Measurements from ENCODE around the gene TARBP1.
"Not testable (repeated sequence)": the region's sequence is repeated elsewhere in the genome, so short reads cannot be mapped to it uniquely, and the experiment has no call there.

TARBP1 gene

GRCh38 chr1:234395297-234395696 is 83.7 kb downstream of the TARBP1 start:
- no peak for DNase-seq (ENCODE audit: low read depth in 2 of 2)

GRCh38 chr1:234393190-234393589 is 85.8 kb downstream of the TARBP1 start:
- DNase-seq (ENCODE audit: low read depth in 2 of 2): no peak

- DNase-seq (ENCODE audit: low read depth in 2 of 2): no peak
These were observed 90.9 kb downstream of the TARBP1 start for GRCh38 chr1:234388094-234388493.

- no peak for DNase-seq (ENCODE audit: low read depth in 2 of 2)
These were observed 92.9 kb downstream of the TARBP1 start for GRCh38 chr1:234386122-234386521.

DNA sequence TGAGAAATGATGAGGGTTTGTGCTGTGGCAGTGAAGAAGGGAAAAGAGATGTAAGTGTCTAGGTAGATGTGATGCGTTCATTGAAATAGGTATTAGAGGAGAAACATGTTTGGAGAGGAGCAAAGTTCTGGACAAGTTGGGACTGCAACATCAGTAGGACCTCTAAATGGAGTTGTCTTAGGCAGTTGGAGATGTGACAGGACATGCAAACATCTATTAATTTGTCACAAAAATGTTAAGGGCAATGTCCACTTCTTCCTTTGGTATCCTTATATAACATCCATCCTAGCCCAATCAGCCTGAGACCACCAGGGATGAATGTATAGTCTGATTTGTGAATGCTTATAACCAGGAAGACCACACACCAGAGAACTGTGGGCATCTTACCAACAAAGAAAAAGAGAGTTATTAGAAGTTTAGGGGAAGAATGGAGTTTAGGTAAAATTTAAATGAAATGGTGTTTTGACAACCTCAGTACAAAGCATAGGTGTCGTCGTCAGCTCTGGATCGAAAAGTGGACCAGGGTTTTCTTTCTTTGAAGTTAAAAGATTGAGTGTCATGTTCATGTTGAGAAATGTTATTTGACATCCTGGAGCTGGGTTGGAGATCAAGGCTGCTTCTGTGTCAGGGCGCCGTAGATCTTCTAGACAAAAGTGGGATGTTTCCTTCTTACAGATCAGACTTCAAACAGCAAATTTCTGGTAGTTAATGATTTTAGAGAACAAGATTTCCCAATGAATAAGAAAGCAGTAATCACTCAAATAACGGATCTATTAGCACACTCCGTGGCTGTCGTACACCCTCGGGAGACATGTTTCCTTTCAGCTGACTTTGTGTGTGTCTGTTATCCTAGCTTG is 97.1 kb downstream of the TARBP1 start:
- DNase-seq (ENCODE audit: low read depth in 2 of 2): no peak

DNA sequence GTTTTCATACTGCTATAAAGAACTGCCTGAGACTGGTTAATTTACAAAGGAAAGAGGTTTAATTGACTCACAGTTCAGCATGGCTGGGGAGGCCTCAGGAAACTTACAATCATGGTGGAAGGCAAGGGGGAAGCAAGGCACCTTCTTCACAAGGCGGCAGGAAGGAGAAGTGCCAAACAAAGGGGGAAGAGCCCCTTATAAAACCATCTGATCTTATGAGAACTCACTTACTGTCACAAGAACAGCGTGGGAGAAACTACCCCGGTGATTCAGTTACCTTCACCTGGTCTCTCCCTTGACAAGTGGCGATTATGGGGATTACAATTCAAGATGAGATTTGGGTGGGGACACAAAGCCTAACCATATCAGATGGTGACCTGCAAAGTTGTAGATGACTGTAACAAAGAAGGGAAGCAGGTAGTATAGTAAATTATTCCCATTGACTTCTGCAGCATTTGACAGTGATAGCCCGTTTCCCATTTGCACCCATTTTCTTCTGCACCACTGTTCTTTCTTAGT is 99.3 kb downstream of the TARBP1 start:
- not testable (repeated sequence) for DNase-seq (ENCODE audit: low read depth in 2 of 2)

GRCh38 chr1:234375672-234376071 is 103.3 kb downstream of the TARBP1 start:
- DNase-seq (ENCODE audit: low read depth in 2 of 2): no peak

GRCh38 chr1:234373959-234374254 is 105.1 kb downstream of the TARBP1 start:
- no peak for DNase-seq (ENCODE audit: low read depth in 2 of 2)

DNA sequence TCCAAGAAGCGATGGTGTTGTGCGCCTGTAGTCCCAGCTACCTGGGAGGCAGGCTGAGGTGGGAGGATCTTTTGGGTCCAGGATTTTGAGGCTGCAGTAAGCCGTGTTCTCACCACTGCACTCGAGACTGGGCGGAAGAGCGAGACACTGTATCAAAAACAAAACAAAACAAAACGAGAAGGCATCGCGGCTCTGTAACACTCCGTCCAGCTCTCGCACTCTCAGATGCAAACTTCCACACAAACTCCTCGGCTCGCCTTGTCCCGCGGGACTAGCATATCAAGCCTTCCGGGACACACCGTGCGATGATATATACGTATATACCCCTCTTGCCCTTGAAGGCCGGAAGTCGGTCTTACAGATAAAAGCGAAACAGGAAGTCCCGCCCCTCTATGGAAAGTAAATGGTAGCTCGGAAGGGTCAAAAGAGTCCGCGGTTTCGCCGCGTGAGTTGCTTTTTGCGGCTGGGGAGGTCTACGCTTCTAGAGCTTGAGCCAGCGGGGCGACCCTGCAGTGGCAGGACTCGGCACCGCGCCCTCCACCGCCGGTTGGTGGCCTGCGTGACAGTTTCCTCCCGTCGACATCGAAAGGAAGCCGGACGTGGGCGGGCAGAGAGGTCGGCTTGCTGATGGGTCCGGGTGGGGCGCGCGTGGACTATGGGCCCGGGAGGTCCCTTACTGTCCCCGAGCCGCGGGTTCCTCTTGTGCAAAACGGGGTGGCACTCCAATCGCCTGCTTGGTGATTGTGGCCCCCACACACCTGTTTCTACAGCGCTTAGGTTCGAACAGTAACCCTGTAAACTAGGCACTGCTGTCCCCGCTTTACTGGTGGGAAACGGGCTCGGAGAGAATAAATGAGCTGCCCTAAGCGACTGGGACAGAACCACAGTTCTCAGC is 105.7 kb downstream of the TARBP1 start, which contains the start of gene COA6:
Gene COA6 (plus strand): TSS at position 393 of the 895 bp plus-strand sequence. CDS start 11 bp downstream, at position 404.
- DNase-seq (ENCODE audit: low read depth in 2 of 2): peak; percentile 83 to 86

DNA sequence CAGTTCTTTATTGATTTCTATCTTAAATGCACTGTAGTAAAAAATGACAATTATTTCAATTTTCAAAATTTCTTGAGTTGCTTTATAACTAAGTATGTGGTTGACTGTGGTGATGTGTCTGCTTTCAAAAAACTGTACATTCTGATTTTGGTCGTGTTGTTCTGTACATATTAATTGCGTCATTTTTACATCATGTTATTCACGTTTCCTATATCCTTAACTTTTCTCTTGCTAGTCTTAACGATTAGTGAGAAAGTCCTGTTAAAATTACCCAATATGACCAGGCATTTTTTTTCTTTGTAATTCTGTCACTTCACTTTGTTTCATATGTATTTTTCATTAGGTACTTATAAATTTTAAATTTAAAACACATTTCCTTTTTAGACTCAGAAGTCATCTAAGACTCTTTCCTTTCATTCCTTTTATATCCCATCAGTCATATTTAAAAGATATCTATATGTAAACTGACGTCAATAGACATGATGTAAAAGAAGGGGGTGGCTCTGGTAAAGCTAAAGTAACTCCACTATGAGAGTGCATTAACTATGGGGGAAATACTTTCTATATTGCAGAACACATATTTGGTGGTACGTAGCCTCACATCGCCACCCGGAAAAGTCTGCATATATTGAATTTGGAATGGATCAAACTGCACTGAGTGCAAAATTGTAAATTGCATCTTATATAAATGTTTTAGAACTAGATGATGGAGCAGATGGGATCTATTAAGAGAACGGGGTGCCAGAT is 106.8 kb downstream of the TARBP1 start:
- DNase-seq (ENCODE audit: low read depth in 2 of 2): no peak

DNA sequence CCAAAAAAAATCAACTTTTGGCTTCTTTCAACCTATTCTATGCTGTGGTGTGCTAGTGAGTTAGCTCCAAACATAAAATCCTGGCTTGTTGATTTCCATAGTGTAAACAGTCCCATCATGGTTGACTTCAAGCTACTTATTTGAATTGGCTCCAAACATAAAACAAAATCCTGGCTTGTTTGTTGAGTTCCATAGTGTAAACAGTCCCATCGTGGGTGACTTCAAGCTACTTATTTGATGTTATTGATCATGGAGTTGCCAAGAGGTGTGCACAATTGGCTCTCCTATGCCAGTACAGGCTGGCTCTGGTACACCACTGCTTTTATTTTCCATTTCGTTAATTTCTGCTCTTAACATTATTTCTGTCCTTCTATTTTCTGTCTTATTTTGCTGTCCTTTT is 107.6 kb downstream of the TARBP1 start:
- DNase-seq (ENCODE audit: low read depth in 2 of 2): no peak

GRCh38 chr1:234369784-234370183 is 109.2 kb downstream of the TARBP1 start:
- DNase-seq (ENCODE audit: low read depth in 2 of 2): no peak

- no peak for DNase-seq (ENCODE audit: low read depth in 2 of 2)
These were observed 109.9 kb downstream of the TARBP1 start for GRCh38 chr1:234369033-234369430.

DNA sequence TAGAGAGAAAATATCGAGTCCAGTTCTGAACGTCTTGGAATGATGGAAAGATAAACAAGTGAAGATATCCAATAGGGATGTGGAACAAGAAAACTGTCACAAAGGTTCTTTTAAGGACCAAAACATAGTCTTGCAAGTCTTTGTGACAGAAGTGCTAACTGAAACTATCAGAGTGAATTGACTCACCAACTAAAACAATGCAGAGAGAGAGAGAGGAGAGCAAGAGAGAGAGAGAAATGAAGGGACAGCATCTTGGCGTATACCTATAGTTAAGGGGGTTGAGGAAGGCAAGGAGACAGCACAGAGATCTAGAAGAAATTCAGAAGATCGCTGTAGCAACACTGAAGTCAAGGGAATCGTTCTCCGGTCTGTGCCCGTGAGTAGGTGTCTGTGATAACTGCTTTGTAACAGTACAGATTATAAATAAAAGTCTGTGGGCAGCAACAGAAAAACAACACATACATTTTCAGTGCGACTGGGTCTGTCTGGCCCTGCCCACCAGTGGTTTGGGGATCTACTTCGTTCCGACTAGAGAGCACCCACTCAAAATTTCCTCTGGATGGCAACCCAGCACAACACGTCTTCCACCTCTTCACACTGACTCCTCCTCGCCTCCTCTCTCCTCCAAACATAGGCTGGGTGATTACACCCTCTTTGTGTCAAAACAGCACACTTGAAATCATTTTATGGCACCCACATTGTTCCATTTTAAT is 110.5 kb downstream of the TARBP1 start:
- DNase-seq (ENCODE audit: low read depth in 2 of 2): peak in 1 of 2 donors; percentile 23

GRCh38 chr1:234362558-234362957 is 116.4 kb downstream of the TARBP1 start:
- DNase-seq (ENCODE audit: low read depth in 2 of 2): no peak

DNA sequence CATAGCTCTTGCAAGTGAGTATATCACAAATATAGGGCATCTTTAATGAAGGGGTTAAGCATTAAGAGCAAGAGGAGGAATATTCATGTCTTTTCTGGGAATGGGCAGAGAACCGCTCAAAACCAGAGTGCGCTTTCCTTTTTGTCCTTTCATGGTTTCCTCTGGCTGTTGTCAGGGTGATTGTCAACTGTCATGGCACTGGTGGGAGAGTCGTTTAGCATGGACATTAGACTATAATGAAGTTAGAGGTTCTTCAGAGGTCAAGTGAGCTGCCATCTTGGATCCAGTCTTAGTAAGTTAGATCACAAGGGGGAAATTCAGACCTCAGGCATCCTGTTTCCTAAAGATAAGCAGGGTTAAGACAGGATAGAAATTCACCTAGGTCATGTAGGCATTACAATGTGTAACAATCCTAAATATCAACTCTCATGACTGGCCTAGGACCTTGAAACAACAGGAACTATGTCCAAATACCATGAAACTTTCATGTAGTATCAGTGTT is 117.8 kb downstream of the TARBP1 start:
- no peak for DNase-seq (ENCODE audit: low read depth in 2 of 2)

DNA sequence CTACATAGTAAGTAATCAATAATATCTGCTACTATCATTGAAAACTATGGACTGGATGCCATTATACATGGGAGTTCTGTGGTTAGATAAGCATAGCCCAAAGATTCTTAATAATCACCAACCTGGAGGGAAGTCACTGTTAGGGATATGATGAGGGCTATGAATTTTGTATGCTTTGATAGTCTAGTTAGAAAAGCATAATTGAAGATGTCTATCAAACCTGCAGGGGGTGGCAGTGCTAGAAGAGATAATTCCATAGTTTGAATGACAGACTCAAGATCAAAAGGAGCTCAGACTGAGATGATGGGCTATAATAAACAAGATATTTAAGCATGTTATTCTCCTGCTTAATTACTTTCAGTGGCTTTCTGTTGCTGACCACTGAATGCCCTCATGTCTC is 121.1 kb downstream of the TARBP1 start:
- no peak for DNase-seq (ENCODE audit: low read depth in 2 of 2)

GRCh38 chr1:234356615-234357269 is 122.2 kb downstream of the TARBP1 start:
- peak; percentile 12 to 27 for DNase-seq (ENCODE audit: low read depth in 2 of 2)

- DNase-seq (ENCODE audit: low read depth in 2 of 2): no peak
These were observed 123.0 kb downstream of the TARBP1 start for GRCh38 chr1:234355782-234356510.

GRCh38 chr1:234348964-234349363 is 130.0 kb downstream of the TARBP1 start:
- no peak for DNase-seq (ENCODE audit: low read depth in 2 of 2)
